Testis (tissue), 3 donors: ENCODE results near the gene TCF4. TPM values are rescaled to one million over a fixed set of nuclear protein-coding genes. Genes with fewer than 3 reads are reported as not detected.

Source experiments
- DNase-seq: peaks from one replicate; pipeline ENCODE4 v3.0.0-alpha.2; 2019
- H3K27ac ChIP-seq, 2 donors: fragments of 200-600 bp; sonication (generic); one replicate each; pipeline ENCODE4 v1.5.1; 2019
- H3K27me3 ChIP-seq: fragments of 200-600 bp; sonication (generic); one replicate; pipeline ENCODE4 v1.5.1; 2019
- H3K36me3 ChIP-seq: fragments of 200-600 bp; sonication (generic); one replicate; pipeline ENCODE4 v1.5.1; 2017; ENCODE audit warnings: low read depth; ENCODE audit errors: missing control alignments
- H3K4me1 ChIP-seq: fragments of 200-600 bp; sonication (generic); one replicate; pipeline ENCODE4 v1.5.1; 2019
- H3K4me3 ChIP-seq, 2 donors: fragments of 200-600 bp; sonication (generic); one replicate each; pipeline ENCODE4 v1.5.1; 2017 to 2019
- H3K9me3 ChIP-seq: fragments of 200-600 bp; sonication (generic); one replicate; pipeline ENCODE4 v1.5.1; 2017
- POLR2A ChIP-seq: fragments of 450-650 bp; IDR thresholded peaks from one replicate; pipeline ENCODE4 v1.6.1; 2017; ENCODE audit warnings: antibody characterized with exemption, mild to moderate bottlenecking, moderate library complexity
- WGBS, 2 donors: methylation state at CpG; one replicate each; pipeline ENCODE4 v1.1.5; 2018; 5-methylcytosine and 5-hydroxymethylcytosine counted together
- intact Hi-C: fragments of 100-400 bp; cut with DNase I; formaldehyde crosslinking; loops from one replicate; pipeline ENCODE4 v1.15.1; 2023; ENCODE audit warnings: low total_unique reads
- polyA plus RNA-seq: library from polyadenylated mRNA; stranded (reverse); fragments of 350-450 nt; fragmentation: Illumina TruSeq; extraction: RNeasy Lipid Tissue Mini Kit (QIAGEN cat#74804); gene quantifications from one replicate; pipeline ENCODE4 v1.2.3, GENCODE V29; 2014; ENCODE audit warnings: low read depth, low replicate concordance; ENCODE audit not compliant: insufficient read depth
- total RNA-seq, 2 donors: library from RNA; depleted of rRNA; stranded (reverse); fragments of >200 nt; gene quantifications; one replicate each; pipeline ENCODE4 v1.2.3, GENCODE V29; 2016
- TF ChIP-seq, protein P1 (sequence below), 3 experiments: fragments of 450-650 bp in 2 of 3; fragments of 200-600 bp in 1 of 3; sonication (generic) in 1 of 3; IDR thresholded peaks; one replicate each; pipeline ENCODE4 v1.5.1; 2016 to 2019; ENCODE audit warnings: antibody characterized with exemption in 3 of 3, mild to moderate bottlenecking in 2 of 3, moderate library complexity in 1 of 3

The TCF4 gene
- total and polyA plus RNA-seq, 3 donors from 2014 or later, result 50.8 to 122 (median 110) TPM

DNA sequence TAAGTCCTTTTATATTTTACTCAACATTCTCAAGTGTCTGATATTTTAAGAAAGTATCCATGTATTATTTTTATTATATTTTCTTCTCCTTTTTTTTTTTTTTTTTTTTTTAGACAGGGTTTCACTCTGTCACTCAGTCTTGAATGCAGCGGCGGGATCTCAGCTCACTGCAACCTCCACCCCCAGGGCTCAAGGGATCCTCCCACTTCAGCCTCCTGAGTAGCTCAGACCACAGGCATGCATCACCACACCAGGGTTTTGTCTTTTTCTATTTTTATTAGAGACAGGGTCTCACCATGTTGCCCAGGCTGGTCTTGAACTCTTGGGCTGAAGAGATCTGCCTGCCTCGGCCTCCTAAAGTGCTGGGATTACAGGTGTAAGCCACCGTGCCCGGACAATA is 212.1 kb downstream of the TCF4 start:
- no peaks in the 10 kb centered on the region for H3K4me1 ChIP-seq
- H3K36me3 ChIP-seq, result no peaks in the 10 kb centered on the region
- H3K27me3 ChIP-seq, result no peaks in the 10 kb centered on the region
- no peak for DNase-seq
- WGBS, 2 donors, result 97 to 100% methylated on average over 5 of the region's 5 CpGs
- H3K27ac ChIP-seq, result no peak overlapping the region
- intact Hi-C loops, result no loop called here
- TF ChIP-seq, protein P1, sequence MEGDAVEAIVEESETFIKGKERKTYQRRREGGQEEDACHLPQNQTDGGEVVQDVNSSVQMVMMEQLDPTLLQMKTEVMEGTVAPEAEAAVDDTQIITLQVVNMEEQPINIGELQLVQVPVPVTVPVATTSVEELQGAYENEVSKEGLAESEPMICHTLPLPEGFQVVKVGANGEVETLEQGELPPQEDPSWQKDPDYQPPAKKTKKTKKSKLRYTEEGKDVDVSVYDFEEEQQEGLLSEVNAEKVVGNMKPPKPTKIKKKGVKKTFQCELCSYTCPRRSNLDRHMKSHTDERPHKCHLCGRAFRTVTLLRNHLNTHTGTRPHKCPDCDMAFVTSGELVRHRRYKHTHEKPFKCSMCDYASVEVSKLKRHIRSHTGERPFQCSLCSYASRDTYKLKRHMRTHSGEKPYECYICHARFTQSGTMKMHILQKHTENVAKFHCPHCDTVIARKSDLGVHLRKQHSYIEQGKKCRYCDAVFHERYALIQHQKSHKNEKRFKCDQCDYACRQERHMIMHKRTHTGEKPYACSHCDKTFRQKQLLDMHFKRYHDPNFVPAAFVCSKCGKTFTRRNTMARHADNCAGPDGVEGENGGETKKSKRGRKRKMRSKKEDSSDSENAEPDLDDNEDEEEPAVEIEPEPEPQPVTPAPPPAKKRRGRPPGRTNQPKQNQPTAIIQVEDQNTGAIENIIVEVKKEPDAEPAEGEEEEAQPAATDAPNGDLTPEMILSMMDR (IDR thresholded peaks at IDR 0.05), result no peak
- TF ChIP-seq POLR2A, result no peak
- no peak overlapping the region for H3K4me3 ChIP-seq
- no peaks in the 10 kb centered on the region for H3K9me3 ChIP-seq

GRCh38 chr18:55374741-55375140 is 213.3 kb downstream of the TCF4 start:
- no peaks in the 10 kb centered on the region for H3K4me1 ChIP-seq
- intact Hi-C loops, result no loop called here
- H3K4me3 ChIP-seq, result no peak overlapping the region
- H3K36me3 ChIP-seq, result no peaks in the 10 kb centered on the region
- no peaks in the 10 kb centered on the region for H3K9me3 ChIP-seq
- no peaks in the 10 kb centered on the region for H3K27me3 ChIP-seq
- DNase-seq, result no peak
- H3K27ac ChIP-seq, result no peak overlapping the region
- TF ChIP-seq POLR2A, result no peak
- TF ChIP-seq, protein P1 (IDR thresholded peaks at IDR 0.05), result no peak
- WGBS, 2 donors, result 62 to 69% methylated on average over 1 of the region's 1 CpG

DNA sequence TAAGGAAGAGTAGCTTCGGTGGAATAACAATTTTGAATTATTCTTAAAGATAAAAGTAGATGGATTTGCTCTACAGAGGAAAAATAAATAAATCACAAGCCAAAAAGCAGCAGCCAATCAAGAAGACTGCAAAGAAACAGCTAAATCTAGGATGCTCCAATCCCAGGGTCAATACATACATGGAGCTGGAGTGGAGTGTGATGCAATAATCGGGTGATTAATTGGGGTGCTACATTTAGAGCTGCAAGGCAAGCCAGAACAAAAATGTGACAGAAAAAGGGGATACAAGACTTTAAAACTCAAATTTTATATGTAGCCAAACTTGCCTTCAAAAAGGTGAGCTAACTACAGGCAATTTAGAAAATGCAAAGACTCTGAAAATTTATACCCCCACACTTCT is 215.8 kb downstream of the TCF4 start:
- WGBS, 2 donors, result 75 to 87% methylated on average over 2 of the region's 2 CpGs
- intact Hi-C loops, result no loop called here
- H3K36me3 ChIP-seq, result no peaks in the 10 kb centered on the region

DNA sequence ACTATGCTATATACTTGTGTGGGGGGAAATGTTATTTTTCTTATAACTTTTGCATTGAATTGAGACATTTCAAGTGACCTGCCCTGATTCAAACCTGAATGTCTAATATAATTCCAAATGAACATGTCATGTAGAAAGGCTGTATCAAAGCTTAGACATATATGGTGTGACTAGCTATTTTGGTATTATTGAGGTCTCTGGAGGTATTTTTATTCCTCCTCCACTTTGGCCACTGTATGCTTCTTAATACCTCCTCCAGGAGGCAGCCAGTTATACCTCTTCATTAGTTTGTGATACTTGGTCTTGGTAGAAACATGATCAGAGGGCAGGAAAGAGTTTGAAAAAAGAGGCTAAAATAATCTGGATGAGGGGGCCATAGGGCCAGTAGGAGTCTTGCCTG is 217.1 kb downstream of the TCF4 start:
- Histone ChIP-seq H3K36me3 (no peaks in the 10 kb centered on the region), H3K4me3 (no peak overlapping the region), H3K4me1 (no peaks in the 10 kb centered on the region), H3K9me3 (no peaks in the 10 kb centered on the region), H3K27me3 (no peaks in the 10 kb centered on the region), H3K27ac (no peak overlapping the region)
- DNase-seq, result no peak
- TF ChIP-seq, protein P1 (IDR thresholded peaks at IDR 0.05), result no peak
- TF ChIP-seq POLR2A, result no peak
- intact Hi-C loops, result no loop called here

More for the DNA sequence above, 215.8 kb downstream of the TCF4 start:
- Histone ChIP-seq H3K27me3 (no peaks in the 10 kb centered on the region), H3K27ac (no peak overlapping the region), H3K4me1 (no peaks in the 10 kb centered on the region), H3K4me3 (no peak overlapping the region), H3K9me3 (no peaks in the 10 kb centered on the region)
- no peak for DNase-seq
- TF ChIP-seq POLR2A, result no peak
- TF ChIP-seq, protein P1 (IDR thresholded peaks at IDR 0.05), result no peak

- no peak overlapping the region for H3K4me3 ChIP-seq
- intact Hi-C loops, result no loop called here
- H3K36me3 ChIP-seq, result no peaks in the 10 kb centered on the region
- no peak overlapping the region for H3K27ac ChIP-seq
- H3K4me1 ChIP-seq, result no peaks in the 10 kb centered on the region
- DNase-seq, result no peak
- no peaks in the 10 kb centered on the region for H3K9me3 ChIP-seq
- TF ChIP-seq POLR2A, result no peak
- TF ChIP-seq, protein P1 (IDR thresholded peaks at IDR 0.05), result no peak
- 75 to 98% methylated on average over 2 of the region's 2 CpGs for WGBS, 2 donors
- H3K27me3 ChIP-seq, result no peaks in the 10 kb centered on the region
Measured at GRCh38 chr18:55369346-55369745, 218.6 kb downstream of the TCF4 start.
